NCI-H526 treated with DMSO at 0.1 percent for 48 hours (cell line): Measurements from ENCODE around the gene APLF.
"Not testable (repeated sequence)": the region's sequence is repeated elsewhere in the genome, so short reads cannot be mapped to it uniquely, and the experiment has no call there.

ENCODE experiments used
- DNase-seq: peaks from one replicate; lab custom pipeline; 2025; lab: John Stamatoyannopoulos, UW

Gene APLF

GRCh38 chr2:68441179-68441993 is 26.0 kb upstream of the APLF start:
- peak; percentile 83 for DNase-seq

GRCh38 chr2:68441994-68442322 is 25.4 kb upstream of the APLF start:
- DNase-seq: no peak

GRCh38 chr2:68446425-68446824 is 21.0 kb upstream of the APLF start:
- DNase-seq: not testable (repeated sequence)

GRCh38 chr2:68447118-68447517 is 20.3 kb upstream of the APLF start:
- DNase-seq: no peak

- no peak for DNase-seq
Measured at GRCh38 chr2:68448671-68449653, 18.4 kb upstream of the APLF start.

GRCh38 chr2:68452158-68452900 is 15.1 kb upstream of the APLF start:
- DNase-seq: no peak

GRCh38 chr2:68453761-68454360 is 13.5 kb upstream of the APLF start:
- no peak for DNase-seq

GRCh38 chr2:68454719-68455118 is 12.7 kb upstream of the APLF start:
- DNase-seq: no peak

GRCh38 chr2:68456198-68456597 is 11.2 kb upstream of the APLF start:
- no peak for DNase-seq

- DNase-seq: no peak
Measured at GRCh38 chr2:68458981-68459380, 8.4 kb upstream of the APLF start.

- DNase-seq: no peak
Measured at GRCh38 chr2:68463287-68463877, 4.0 kb upstream of the APLF start.

GRCh38 chr2:68464651-68465050 is 2.7 kb upstream of the APLF start:
- no peak for DNase-seq

- no peak for DNase-seq
Measured at GRCh38 chr2:68465081-68465916, 2.1 kb upstream of the APLF start.

- DNase-seq: no peak
Measured at GRCh38 chr2:68466361-68466777, 1.0 kb upstream of the APLF start.

- DNase-seq: no peak
Measured at GRCh38 chr2:68466778-68467076, 658 bp upstream of the APLF start.

GRCh38 chr2:68468801-68469200 is 1.4 kb downstream of the APLF start:
- DNase-seq: no peak

GRCh38 chr2:68469935-68470334 is 2.5 kb downstream of the APLF start:
- no peak for DNase-seq

GRCh38 chr2:68471385-68471784 is 4.0 kb downstream of the APLF start:
- DNase-seq: no peak

- no peak for DNase-seq
Measured at GRCh38 chr2:68472796-68473414, 5.5 kb downstream of the APLF start.

- no peak for DNase-seq
Measured at GRCh38 chr2:68475110-68475509, 7.7 kb downstream of the APLF start.
